ENCODE measurements around the gene MIGA2.
A peak's percentile ranks its signal among the peaks of the same experiment; 100 is the strongest.
"Not testable (repeated sequence)": the region's sequence is repeated elsewhere in the genome, so short reads cannot be mapped to it uniquely, and the experiment has no call there.

MIGA2 gene

GRCh38 chr9:129011761-129012181 is 24.7 kb upstream of the MIGA2 start:
- DNase-seq = no peak

- no peak for DNase-seq
These were observed 24.1 kb upstream of the MIGA2 start for GRCh38 chr9:129012343-129012742.

GRCh38 chr9:129012893-129013448 is 23.5 kb upstream of the MIGA2 start:
- no peak for DNase-seq

GRCh38 chr9:129013674-129014073 is 22.8 kb upstream of the MIGA2 start:
- DNase-seq = no peak

- DNase-seq = no peak
These were observed 22.3 kb upstream of the MIGA2 start for GRCh38 chr9:129014124-129014523.

GRCh38 chr9:129014608-129015007 is 21.8 kb upstream of the MIGA2 start:
- DNase-seq = no peak

GRCh38 chr9:129021091-129021490 is 15.3 kb upstream of the MIGA2 start:
- no peak for DNase-seq

GRCh38 chr9:129022037-129022436 is 14.4 kb upstream of the MIGA2 start:
- no peak for DNase-seq

GRCh38 chr9:129023036-129023907 is 13.2 kb upstream of the MIGA2 start:
- no peak for DNase-seq

GRCh38 chr9:129023908-129024233 is 12.6 kb upstream of the MIGA2 start:
- DNase-seq = no peak

GRCh38 chr9:129026442-129027223 is 9.8 kb upstream of the MIGA2 start:
- peak; percentile 14 for DNase-seq

- no peak for DNase-seq
These were observed 9.2 kb upstream of the MIGA2 start for GRCh38 chr9:129027224-129027684.

- peak; percentile 50 for DNase-seq
These were observed 8.7 kb upstream of the MIGA2 start for GRCh38 chr9:129027685-129028191.

- peak; percentile 83 for DNase-seq
These were observed 8.0 kb upstream of the MIGA2 start, which contains the start of gene SH3GLB2 for GRCh38 chr9:129028192-129028966. Gene SH3GLB2, minus strand, starts transcription at chr9:129028331. Its CDS starts 177 bp downstream, at chr9:129028154.

- DNase-seq = no peak
These were observed 6.2 kb upstream of the MIGA2 start for GRCh38 chr9:129030191-129030590.

GRCh38 chr9:129031514-129031913 is 4.9 kb upstream of the MIGA2 start:
- DNase-seq = no peak

GRCh38 chr9:129032541-129033159 is 3.8 kb upstream of the MIGA2 start:
- no peak for DNase-seq

GRCh38 chr9:129033216-129033615 is 3.2 kb upstream of the MIGA2 start:
- DNase-seq = no peak

GRCh38 chr9:129035838-129036237 is 588 bp upstream of the MIGA2 start:
- not testable (repeated sequence) for DNase-seq

GRCh38 chr9:129036923-129037766 is 719 bp downstream of the MIGA2 start:
- DNase-seq = no peak

- no peak for DNase-seq
These were observed 1.3 kb downstream of the MIGA2 start for GRCh38 chr9:129037767-129038098.
